A549 (cell line): ENCODE data around the gene RBMY1F.
"Not testable (repeated sequence)": the region's sequence is repeated elsewhere in the genome, so short reads cannot be mapped to it uniquely, and the experiment has no call there.

Experiments used
- CBX2 ChIP-seq: fragments of 200-600 bp; sonication (generic); IDR thresholded peaks from 2 replicates; pipeline ENCODE4 v1.6.1; 2016; ENCODE audit warnings: low read depth, mild to moderate bottlenecking, borderline replicate concordance
- CHD4 ChIP-seq: fragments of 200-600 bp; sonication (generic); IDR thresholded peaks from 2 replicates; pipeline ENCODE4 v1.6.1; 2016; ENCODE audit warnings: antibody characterized with exemption, mild to moderate bottlenecking, borderline replicate concordance
- CTCF ChIP-seq: fragments of >200 bp; sonication (Bioruptor Twin); formaldehyde crosslinking; IDR thresholded peaks from 3 replicates; pipeline ENCODE4 v1.5.1; 2016
- EP300 ChIP-seq, 2 experiments: fragments of >200 bp; sonication (Bioruptor Twin); formaldehyde crosslinking; IDR thresholded peaks; 2 replicates in 1 of 2; 3 replicates in 1 of 2; pipeline ENCODE4 v1.6.1; 2016 to 2017
- GATA3 ChIP-seq: IDR thresholded peaks from 2 replicates; pipeline ENCODE4 v1.6.1; 2012; ENCODE audit warnings: borderline replicate concordance
- MAX ChIP-seq: IDR thresholded peaks from 2 replicates; pipeline ENCODE4 v1.6.1; 2012
- MAZ ChIP-seq: fragments of 150-350 bp; IDR thresholded peaks from 2 replicates; pipeline ENCODE4 v1.6.1; 2014; ENCODE audit warnings: antibody characterized with exemption, low read depth, low read length, borderline replicate concordance
- NR3C1 ChIP-seq: fragments of >200 bp; sonication (Bioruptor Twin); formaldehyde crosslinking; IDR thresholded peaks from 3 replicates; pipeline ENCODE4 v1.6.1; 2017
- PHF8 ChIP-seq: fragments of 200-600 bp; sonication (generic); IDR thresholded peaks from 2 replicates; pipeline ENCODE4 v1.6.1; 2016; ENCODE audit warnings: low read depth, mild to moderate bottlenecking, antibody characterized with exemption, moderate library complexity, borderline replicate concordance
- POLR2A ChIP-seq: IDR thresholded peaks from 2 replicates; pipeline ENCODE4 v1.6.1; 2012; ENCODE audit warnings: mild to moderate bottlenecking, low read length
- RAD21 ChIP-seq, 2 experiments: fragments of >200 bp in 1 of 2; sonication (Bioruptor Twin) in 1 of 2; formaldehyde crosslinking in 1 of 2; IDR thresholded peaks in 1 of 2; conservative IDR thresholded peaks in 1 of 2; 2 replicates in 1 of 2; 3 replicates in 1 of 2; pipeline ENCODE4 v1.6.1; 2012 to 2018; ENCODE audit warnings: inconsistent platforms in 1 of 2
- REST ChIP-seq: fragments of 200-600 bp; sonication (generic); IDR thresholded peaks from 2 replicates; pipeline ENCODE4 v1.6.1; 2016; ENCODE audit warnings: antibody characterized with exemption, mild to moderate bottlenecking, moderate library complexity
- SMC3 ChIP-seq: fragments of >200 bp; sonication (Bioruptor Twin); formaldehyde crosslinking; IDR thresholded peaks from 3 replicates; pipeline ENCODE4 v1.6.1; 2018; ENCODE audit warnings: inconsistent platforms
- USF2 ChIP-seq: fragments of 450-650 bp; IDR thresholded peaks from 2 replicates; pipeline ENCODE4 v1.6.1; 2014; ENCODE audit warnings: antibody characterized with exemption

- not testable (repeated sequence) for TF ChIP-seq NR3C1; USF2; POLR2A; CTCF; PHF8; EP300 (IDR thresholded peaks at IDR 0.05); CBX2; MAX; RAD21 (conservative IDR thresholded peaks at IDR 0.05 in 1 of 2, IDR thresholded peaks at IDR 0.05 in 1 of 2); SMC3; REST; CHD4; GATA3; MAZ
Measured at GRCh38 chrY:22182823-22183222, at the start of gene RBMY1F.
